Stimulated activated CD4-positive, alpha-beta T cell treated with anti-CD3 and anti-CD28 coated beads, Interleukin-4, amount 100 ng/mL, for 48 hours (primary cell): Measurements from ENCODE around the gene DDX6.
"Not testable (repeated sequence)": the region's sequence is repeated elsewhere in the genome, so short reads cannot be mapped to it uniquely, and the experiment has no call there.

ENCODE experiments used
- DNase-seq, 2 donors: peaks; one replicate each; pipeline ENCODE4 v3.0.0-alpha.2; 2020; ENCODE audit warnings: low read depth in 2 of 2

Gene DDX6

GRCh38 chr11:118791111-118791960 is at the start of gene DDX6:
TSS of gene DDX6 (minus strand) at chr11:118791164. CDS start at chr11:118786251, 4,913 bp downstream.
- peak; percentile 91 for DNase-seq

GRCh38 chr11:118838905-118839553 is 48.1 kb upstream of the DDX6 start:
- DNase-seq = no peak

GRCh38 chr11:118837868-118838267 is 46.9 kb upstream of the DDX6 start:
- no peak for DNase-seq

- no peak for DNase-seq
Observed at GRCh38 chr11:118834427-118835028, 43.6 kb upstream of the DDX6 start.

- no peak for DNase-seq
Observed at GRCh38 chr11:118827118-118827517, 36.2 kb upstream of the DDX6 start.

GRCh38 chr11:118822936-118823510 is 32.1 kb upstream of the DDX6 start:
- DNase-seq = not testable (repeated sequence)

GRCh38 chr11:118820412-118821357 is 29.7 kb upstream of the DDX6 start:
- no peak for DNase-seq

GRCh38 chr11:118820025-118820379 is 29.0 kb upstream of the DDX6 start:
- DNase-seq = not testable (repeated sequence)

GRCh38 chr11:118819334-118820024 is 28.5 kb upstream of the DDX6 start:
- DNase-seq = no peak

GRCh38 chr11:118818130-118818529 is 27.2 kb upstream of the DDX6 start:
- DNase-seq = no peak

GRCh38 chr11:118813551-118813950 is 22.6 kb upstream of the DDX6 start:
- DNase-seq = no peak

- DNase-seq = no peak
Observed at GRCh38 chr11:118812485-118812884, 21.5 kb upstream of the DDX6 start.

GRCh38 chr11:118807800-118808778 is 17.1 kb upstream of the DDX6 start:
- DNase-seq = no peak

- DNase-seq = no peak
Observed at GRCh38 chr11:118806400-118806799, 15.4 kb upstream of the DDX6 start.

- DNase-seq = no peak
Observed at GRCh38 chr11:118804094-118804493, 13.1 kb upstream of the DDX6 start.

GRCh38 chr11:118799372-118799771 is 8.4 kb upstream of the DDX6 start:
- DNase-seq = no peak

GRCh38 chr11:118797510-118797909 is 6.5 kb upstream of the DDX6 start:
- no peak for DNase-seq

- peak; percentile 36 to 67 for DNase-seq
Observed at GRCh38 chr11:118792570-118793124, 1.7 kb upstream of the DDX6 start.

GRCh38 chr11:118791961-118792569 is 1.1 kb upstream of the DDX6 start:
- peak; percentile 20 to 22 for DNase-seq
